ENCODE results near the gene FBXO47.

- TF ChIP-seq CTCF (conservative IDR thresholded peaks at IDR 0.05), result no peak; the same call in 1 of the 2 replicates
- TF ChIP-seq ZFX (IDR thresholded peaks at IDR 0.05), result no peak
These were observed 3.6 kb upstream of the FBXO47 start for GRCh38 chr17:38970804-38971203.
